Panc1 (cell line): ENCODE measurements around the gene HOXD3. TPM values are rescaled to one million over a fixed set of nuclear protein-coding genes. Genes with fewer than 3 reads are reported as not detected.

ENCODE experiments used
- ATAC-seq: fragments of 200-7000 bp; cut with Tn5 transposase; 2 replicates; pipeline ENCODE4 v1.9.1; 2020; ENCODE audit warnings: mild to moderate bottlenecking, moderate library complexity
- BruUV-seq: library from RNA; stranded (reverse); fragments of 400-500 nt; replicated peaks from 2 replicates; lab custom pipeline; 2021; lab: Mats Ljungman, UMichigan
- CTCF ChIA-PET: fragments of 300-600 bp; sonication (Branson Sonifier 250); formaldehyde crosslinking; loops from one replicate; lab custom pipeline; 2022; ENCODE audit warnings: antibody characterized with exemption; lab: Charles Lee
- POLR2A ChIA-PET: fragments of 300-600 bp; sonication (Branson Sonifier 250); formaldehyde crosslinking; loops from one replicate; lab custom pipeline; 2022; ENCODE audit warnings: antibody characterized with exemption; lab: Charles Lee
- DNase-seq: peaks from one replicate; pipeline ENCODE4 v3.0.0-alpha.2; 2010; ENCODE audit warnings: low read depth, low spot score
- H3K27ac ChIP-seq: 2 replicates; pipeline ENCODE4 v1.5.1; 2011; ENCODE audit warnings: mild to moderate bottlenecking, low read length, inconsistent platforms
- H3K27me3 ChIP-seq: fragments of 200-500 bp; sonication (Bioruptor generic); 2 replicates; pipeline ENCODE4 v1.6.0; 2014; ENCODE audit warnings: low read length, inconsistent platforms; ENCODE audit not compliant: control insufficient read depth, insufficient read depth
- H3K36me3 ChIP-seq: fragments of 200-500 bp; sonication (Bioruptor generic); 2 replicates; pipeline ENCODE4 v1.5.1; 2014; ENCODE audit warnings: inconsistent platforms, mild to moderate bottlenecking, low read length, moderate library complexity; ENCODE audit not compliant: control insufficient read depth, insufficient read depth
- H3K4me1 ChIP-seq: 2 replicates; pipeline ENCODE4 v1.5.1; 2011; ENCODE audit warnings: inconsistent platforms, mild to moderate bottlenecking, low read length, moderate library complexity; ENCODE audit not compliant: control insufficient read depth, insufficient read depth
- H3K4me3 ChIP-seq, 2 experiments: 2 replicates each; pipeline ENCODE4 v1.5.1; 2011 to 2012; ENCODE audit warnings: low read depth in 2 of 2, low read length in 2 of 2, mild to moderate bottlenecking in 2 of 2, inconsistent platforms in 1 of 2, moderate library complexity in 1 of 2
- H3K9me3 ChIP-seq: fragments of 200-500 bp; sonication (Bioruptor generic); 2 replicates; pipeline ENCODE4 v1.5.1; 2014; ENCODE audit warnings: low read depth, mild to moderate bottlenecking, inconsistent platforms, low read length, moderate library complexity; ENCODE audit not compliant: control insufficient read depth, insufficient read depth
- POLR2AphosphoS5 ChIP-seq: IDR thresholded peaks from 2 replicates; pipeline ENCODE4 v1.6.1; 2012; ENCODE audit warnings: mild to moderate bottlenecking, low read depth, low read length, moderate library complexity
- SIN3A ChIP-seq: IDR thresholded peaks from 2 replicates; pipeline ENCODE4 v1.6.1; 2012; ENCODE audit warnings: low read depth, mild to moderate bottlenecking, low read length, moderate library complexity, borderline replicate concordance; ENCODE audit not compliant: insufficient read depth
- TCF7L2 ChIP-seq: IDR thresholded peaks from 2 replicates; pipeline ENCODE4 v1.6.1; 2011; ENCODE audit warnings: mild to moderate bottlenecking, low read depth, low read length, inconsistent platforms
- in situ Hi-C: cut with HindIII; loops from 2 replicates; pipeline ENCODE4 v1.10.0; 2016; ENCODE audit warnings: low sequenced_read_pairs, low pct_unique_long_range_greater_than_20kb
- intact Hi-C: fragments of 100-400 bp; cut with micrococcal nuclease; formaldehyde crosslinking; loops from one replicate; pipeline ENCODE4 v1.10.0; 2022; ENCODE audit not compliant: unreplicated experiment
- total RNA-seq: library from RNA; stranded (reverse); gene quantifications from one replicate; pipeline ENCODE4 v1.2.1, GENCODE V29; 2021; ENCODE audit not compliant: unreplicated experiment
- TF ChIP-seq, protein P1 (sequence below), 2 experiments: IDR thresholded peaks; 2 replicates each; pipeline ENCODE4 v1.6.1; 2011 to 2012; ENCODE audit warnings: low read depth in 2 of 2, control low read depth in 1 of 2, low read length in 1 of 2, mild to moderate bottlenecking in 1 of 2, moderate library complexity in 1 of 2; ENCODE audit not compliant: insufficient read depth in 1 of 2
- TF ChIP-seq, protein P2 (sequence below): fragments of 450-650 bp; IDR thresholded peaks from 2 replicates; pipeline ENCODE4 v1.5.1; 2017; ENCODE audit warnings: mild to moderate bottlenecking

Gene HOXD3
- total RNA-seq, 1 experiment from 2014 or later, result 1.8 TPM

DNA sequence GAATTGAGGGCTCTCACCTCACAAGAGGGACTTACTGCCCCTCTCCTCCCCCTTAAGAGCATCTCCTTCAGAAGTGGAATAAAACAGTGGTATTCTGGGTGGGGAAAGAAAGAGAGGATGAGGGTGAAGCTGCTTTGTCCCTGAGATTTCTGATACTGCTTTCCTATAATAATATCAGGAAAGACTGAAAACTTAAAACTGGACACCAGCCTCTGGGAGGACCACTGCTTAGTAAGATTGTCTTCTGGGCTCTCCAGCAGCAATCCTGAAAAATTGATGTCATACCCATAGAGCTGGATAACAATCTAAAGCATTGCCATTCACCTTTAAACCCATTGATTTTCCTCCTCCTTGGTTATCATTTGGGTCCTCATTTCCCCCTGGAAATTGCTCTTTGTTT is 10.5 kb upstream of the HOXD3 start:
- ChIA-PET CTCF (interaction anchor here (0.5 kb wide), 1 partner anchor 60 kb away, joined by 4 read pairs; no protein-coding TSS in a partner anchor), POLR2A (no interaction called here)
- H3K36me3 ChIP-seq, result no peaks in the 10 kb centered on the region
- no peaks in the 10 kb centered on the region for H3K9me3 ChIP-seq
- DNase-seq (no peak), ATAC-seq (no peak)
- BruUV-seq, result no TSS peak
- no peak overlapping the region for H3K27ac ChIP-seq
- H3K27me3 ChIP-seq, result no peaks in the 10 kb centered on the region
- intact Hi-C loops, result no loop called here
- no peaks in the 10 kb centered on the region for H3K4me1 ChIP-seq
- TF ChIP-seq POLR2AphosphoS5 (no peak), SIN3A (no peak), TCF7L2 (no peak)
- TF ChIP-seq, protein P1, sequence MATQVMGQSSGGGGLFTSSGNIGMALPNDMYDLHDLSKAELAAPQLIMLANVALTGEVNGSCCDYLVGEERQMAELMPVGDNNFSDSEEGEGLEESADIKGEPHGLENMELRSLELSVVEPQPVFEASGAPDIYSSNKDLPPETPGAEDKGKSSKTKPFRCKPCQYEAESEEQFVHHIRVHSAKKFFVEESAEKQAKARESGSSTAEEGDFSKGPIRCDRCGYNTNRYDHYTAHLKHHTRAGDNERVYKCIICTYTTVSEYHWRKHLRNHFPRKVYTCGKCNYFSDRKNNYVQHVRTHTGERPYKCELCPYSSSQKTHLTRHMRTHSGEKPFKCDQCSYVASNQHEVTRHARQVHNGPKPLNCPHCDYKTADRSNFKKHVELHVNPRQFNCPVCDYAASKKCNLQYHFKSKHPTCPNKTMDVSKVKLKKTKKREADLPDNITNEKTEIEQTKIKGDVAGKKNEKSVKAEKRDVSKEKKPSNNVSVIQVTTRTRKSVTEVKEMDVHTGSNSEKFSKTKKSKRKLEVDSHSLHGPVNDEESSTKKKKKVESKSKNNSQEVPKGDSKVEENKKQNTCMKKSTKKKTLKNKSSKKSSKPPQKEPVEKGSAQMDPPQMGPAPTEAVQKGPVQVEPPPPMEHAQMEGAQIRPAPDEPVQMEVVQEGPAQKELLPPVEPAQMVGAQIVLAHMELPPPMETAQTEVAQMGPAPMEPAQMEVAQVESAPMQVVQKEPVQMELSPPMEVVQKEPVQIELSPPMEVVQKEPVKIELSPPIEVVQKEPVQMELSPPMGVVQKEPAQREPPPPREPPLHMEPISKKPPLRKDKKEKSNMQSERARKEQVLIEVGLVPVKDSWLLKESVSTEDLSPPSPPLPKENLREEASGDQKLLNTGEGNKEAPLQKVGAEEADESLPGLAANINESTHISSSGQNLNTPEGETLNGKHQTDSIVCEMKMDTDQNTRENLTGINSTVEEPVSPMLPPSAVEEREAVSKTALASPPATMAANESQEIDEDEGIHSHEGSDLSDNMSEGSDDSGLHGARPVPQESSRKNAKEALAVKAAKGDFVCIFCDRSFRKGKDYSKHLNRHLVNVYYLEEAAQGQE (IDR thresholded peaks at IDR 0.05; ENCODE audit: insufficient read depth in 1 of 2, low read depth in 2 of 2, low read length in 1 of 2), result no peak
- TF ChIP-seq, protein P2, sequence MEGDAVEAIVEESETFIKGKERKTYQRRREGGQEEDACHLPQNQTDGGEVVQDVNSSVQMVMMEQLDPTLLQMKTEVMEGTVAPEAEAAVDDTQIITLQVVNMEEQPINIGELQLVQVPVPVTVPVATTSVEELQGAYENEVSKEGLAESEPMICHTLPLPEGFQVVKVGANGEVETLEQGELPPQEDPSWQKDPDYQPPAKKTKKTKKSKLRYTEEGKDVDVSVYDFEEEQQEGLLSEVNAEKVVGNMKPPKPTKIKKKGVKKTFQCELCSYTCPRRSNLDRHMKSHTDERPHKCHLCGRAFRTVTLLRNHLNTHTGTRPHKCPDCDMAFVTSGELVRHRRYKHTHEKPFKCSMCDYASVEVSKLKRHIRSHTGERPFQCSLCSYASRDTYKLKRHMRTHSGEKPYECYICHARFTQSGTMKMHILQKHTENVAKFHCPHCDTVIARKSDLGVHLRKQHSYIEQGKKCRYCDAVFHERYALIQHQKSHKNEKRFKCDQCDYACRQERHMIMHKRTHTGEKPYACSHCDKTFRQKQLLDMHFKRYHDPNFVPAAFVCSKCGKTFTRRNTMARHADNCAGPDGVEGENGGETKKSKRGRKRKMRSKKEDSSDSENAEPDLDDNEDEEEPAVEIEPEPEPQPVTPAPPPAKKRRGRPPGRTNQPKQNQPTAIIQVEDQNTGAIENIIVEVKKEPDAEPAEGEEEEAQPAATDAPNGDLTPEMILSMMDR, result no peak
- no peak overlapping the region for H3K4me3 ChIP-seq
- in situ Hi-C loops, result no loop called here

DNA sequence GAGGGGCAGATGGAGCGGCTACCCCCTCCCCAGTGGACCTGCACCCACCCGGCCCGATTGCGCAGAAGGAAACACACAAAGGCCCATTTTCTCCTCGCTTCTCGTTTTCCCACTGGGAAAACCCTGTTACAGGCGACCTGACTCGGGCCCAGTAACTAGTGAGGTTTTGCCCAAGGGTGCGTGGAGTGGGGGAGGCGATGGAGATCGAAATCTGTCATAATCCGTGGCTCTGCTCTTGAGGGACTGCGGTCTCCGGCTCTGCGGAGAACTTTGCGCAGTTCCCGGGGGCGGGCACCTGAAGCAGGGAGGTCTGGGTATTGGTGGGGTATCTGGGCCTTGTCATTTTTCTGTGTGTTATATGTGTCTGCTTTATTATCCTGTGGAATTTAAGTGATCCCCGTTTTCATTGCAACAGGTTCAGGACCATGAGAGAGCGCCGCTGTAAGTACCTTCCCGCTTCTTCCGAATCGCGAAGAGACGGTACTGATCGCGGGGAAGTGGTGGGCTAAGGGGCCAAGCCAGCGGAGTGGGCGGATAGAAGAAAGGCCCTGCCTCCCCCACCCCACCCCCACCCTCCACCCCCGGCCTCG is 9.8 kb upstream of the HOXD3 start:
- Histone ChIP-seq H3K27ac (no peak overlapping the region), H3K4me1 (no peaks in the 10 kb centered on the region), H3K9me3 (no peaks in the 10 kb centered on the region), H3K27me3 (no peaks in the 10 kb centered on the region), H3K4me3 (no peak overlapping the region), H3K36me3 (no peaks in the 10 kb centered on the region)
- no TSS peak for BruUV-seq
- intact Hi-C loops, result no loop called here
- TF ChIP-seq, protein P2, result no peak
- TF ChIP-seq TCF7L2, result no peak
- TF ChIP-seq POLR2AphosphoS5, result no peak
- no peak for TF ChIP-seq SIN3A
- TF ChIP-seq, protein P1 (IDR thresholded peaks at IDR 0.05; ENCODE audit: insufficient read depth in 1 of 2, low read depth in 2 of 2, low read length in 1 of 2), result no peak
- ChIA-PET POLR2A (no interaction called here), CTCF (no interaction called here)
- DNase-seq (no peak), ATAC-seq (no peak)
- in situ Hi-C loops, result no loop called here
